WTC11 (cell line): ENCODE data around the gene CENPS. TPM values are rescaled to one million over a fixed set of nuclear protein-coding genes. Genes with fewer than 3 reads are reported as not detected.

ENCODE experiments used
- ATAC-seq: fragments of 200-7000 bp; cut with Tn5 transposase; 2 replicates; pipeline ENCODE4 v1.10.0; 2021; ENCODE audit warnings: mild to moderate bottlenecking, moderate library complexity
- CTCF ChIA-PET: fragments of 300-600 bp; sonication (Branson Sonifier 250); formaldehyde crosslinking; loops from one replicate; lab custom pipeline; 2021; ENCODE audit warnings: antibody characterized with exemption; lab: Charles Lee
- POLR2A ChIA-PET: fragments of 350-600 bp; sonication (Branson Sonifier 250); formaldehyde crosslinking; loops from one replicate; lab custom pipeline; 2021; ENCODE audit warnings: antibody characterized with exemption; lab: Charles Lee
- DNase-seq: peaks from one replicate; pipeline ENCODE4 v3.0.0; 2021; ENCODE audit warnings: low spot score
- H3K27ac Mint-ChIP-seq: 2 replicates; pipeline ENCODE4 v1.8.0; 2021; ENCODE audit warnings: mixed read lengths
- H3K27me3 Mint-ChIP-seq: 2 replicates; pipeline ENCODE4 v1.8.0; 2021; ENCODE audit warnings: low read depth, mild to moderate bottlenecking, moderate library complexity, mixed read lengths
- H3K36me3 Mint-ChIP-seq: 2 replicates; pipeline ENCODE4 v1.8.0; 2021; ENCODE audit warnings: mixed read lengths
- H3K4me1 Mint-ChIP-seq: 2 replicates; pipeline ENCODE4 v1.8.0; 2022; ENCODE audit warnings: mixed read lengths
- H3K4me3 Mint-ChIP-seq: 2 replicates; pipeline ENCODE4 v1.8.0; 2021; ENCODE audit warnings: mild to moderate bottlenecking, moderate library complexity, mixed read lengths
- H3K9me3 Mint-ChIP-seq: 2 replicates; pipeline ENCODE4 v1.8.0; 2021; ENCODE audit warnings: mixed read lengths
- AFF4 ChIP-seq: sonication (generic); formaldehyde crosslinking; IDR thresholded peaks from 2 replicates; pipeline ENCODE4 v1.8.1; 2023; ENCODE audit warnings: mild to moderate bottlenecking, missing genetic modification reagents, borderline replicate concordance
- ELF4 ChIP-seq: sonication (generic); formaldehyde crosslinking; IDR thresholded peaks from 2 replicates; pipeline ENCODE4 v1.8.1; 2022; ENCODE audit warnings: low read depth, mild to moderate bottlenecking, moderate library complexity, missing genetic modification reagents
- EMX1 ChIP-seq: fragments of 250-450 bp; sonication (Bioruptor Pico); IDR thresholded peaks from 2 replicates; pipeline ENCODE4 v1.8.0; 2021; ENCODE audit warnings: mild to moderate bottlenecking
- JAZF1 ChIP-seq: fragments of 250-450 bp; sonication (Bioruptor Pico); IDR thresholded peaks from 2 replicates; pipeline ENCODE4 v1.9.0; 2021; ENCODE audit warnings: moderate library complexity, mild to moderate bottlenecking, inconsistent platforms
- JUN ChIP-seq: sonication (generic); formaldehyde crosslinking; IDR thresholded peaks from 2 replicates; pipeline ENCODE4 v1.8.0; 2023; ENCODE audit warnings: mild to moderate bottlenecking, missing genetic modification reagents
- NR1H2 ChIP-seq: sonication (generic); formaldehyde crosslinking; IDR thresholded peaks from 2 replicates; pipeline ENCODE4 v1.9.0; 2021; ENCODE audit warnings: mild to moderate bottlenecking, moderate library complexity, missing genetic modification reagents
- OVOL2 ChIP-seq: fragments of 250-450 bp; sonication (Bioruptor Pico); IDR thresholded peaks from 2 replicates; pipeline ENCODE4 v1.9.0; 2021; ENCODE audit warnings: mild to moderate bottlenecking, borderline replicate concordance
- PRRX2 ChIP-seq: fragments of 250-450 bp; sonication (Bioruptor Pico); IDR thresholded peaks from 2 replicates; pipeline ENCODE4 v1.8.0; 2021; ENCODE audit warnings: mild to moderate bottlenecking
- ZNF416 ChIP-seq: fragments of 250-450 bp; sonication (Bioruptor Pico); IDR thresholded peaks from 2 replicates; pipeline ENCODE4 v1.9.0; 2021; ENCODE audit warnings: mild to moderate bottlenecking, inconsistent platforms
- ZNF425 ChIP-seq: fragments of 250-450 bp; sonication (Bioruptor Pico); conservative IDR thresholded peaks from 2 replicates; pipeline ENCODE4 v1.9.0; 2021; ENCODE audit warnings: mild to moderate bottlenecking
- ZNF671 ChIP-seq: fragments of 250-450 bp; sonication (Bioruptor Pico); IDR thresholded peaks from 2 replicates; pipeline ENCODE4 v1.8.0; 2021; ENCODE audit warnings: mild to moderate bottlenecking
- total RNA-seq: library from RNA; stranded (reverse); gene quantifications from 3 replicates; pipeline ENCODE4 v1.2.3, GENCODE V29; 2021
- TF ChIP-seq, protein P1 (sequence below): sonication (generic); formaldehyde crosslinking; IDR thresholded peaks from 2 replicates; pipeline ENCODE4 v1.8.1; 2022; ENCODE audit warnings: missing genetic modification reagents, borderline replicate concordance
- TF ChIP-seq, protein P2 (sequence below): fragments of 250-450 bp; sonication (Bioruptor Pico); IDR thresholded peaks from 2 replicates; pipeline ENCODE4 v1.9.0; 2021; ENCODE audit warnings: mild to moderate bottlenecking
- TF ChIP-seq, protein P3 (sequence below): sonication (generic); formaldehyde crosslinking; conservative IDR thresholded peaks from 2 replicates; pipeline ENCODE4 v1.8.1; 2023; ENCODE audit warnings: mild to moderate bottlenecking, low read depth, missing genetic modification reagents, moderate library complexity
- TF ChIP-seq, protein P4 (sequence below): sonication (generic); formaldehyde crosslinking; IDR thresholded peaks from 2 replicates; pipeline ENCODE4 v1.8.1; 2022; ENCODE audit warnings: low read depth, missing genetic modification reagents, borderline replicate concordance

CENPS gene
- total RNA-seq, 1 experiment from 2014 or later, result 13.8 TPM

DNA sequence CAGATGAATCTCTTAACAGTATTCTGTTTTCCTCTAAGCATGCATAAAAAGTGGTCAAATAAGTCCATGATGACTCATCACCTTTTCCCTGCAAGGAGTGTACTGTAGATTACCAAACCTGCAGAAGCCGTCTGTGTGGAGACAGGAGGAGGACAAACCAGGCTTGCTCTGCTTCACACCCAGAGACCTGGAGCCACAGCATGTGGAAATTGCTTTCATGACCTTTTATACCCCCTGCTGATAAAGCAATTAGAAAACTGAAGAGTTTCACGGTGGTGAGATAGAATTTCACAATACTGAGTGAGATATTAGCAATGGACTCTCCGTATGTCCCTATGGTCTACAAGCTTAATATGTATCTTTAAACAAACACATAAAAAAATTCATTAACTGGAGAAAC, 29.0 kb downstream of the CENPS start:
- Mint-ChIP-seq H3K9me3 (no peaks in the 10 kb centered on the region), H3K27me3 (no peaks in the 10 kb centered on the region), H3K4me1 (no peaks in the 10 kb centered on the region), H3K4me3 (no peak overlapping the region), H3K36me3 (peaks cover 44% of the 10 kb centered on the region), H3K27ac (peak overlapping the region; percentile 63; the same call in 1 of the 2 replicates)
- TF ChIP-seq, protein P1, sequence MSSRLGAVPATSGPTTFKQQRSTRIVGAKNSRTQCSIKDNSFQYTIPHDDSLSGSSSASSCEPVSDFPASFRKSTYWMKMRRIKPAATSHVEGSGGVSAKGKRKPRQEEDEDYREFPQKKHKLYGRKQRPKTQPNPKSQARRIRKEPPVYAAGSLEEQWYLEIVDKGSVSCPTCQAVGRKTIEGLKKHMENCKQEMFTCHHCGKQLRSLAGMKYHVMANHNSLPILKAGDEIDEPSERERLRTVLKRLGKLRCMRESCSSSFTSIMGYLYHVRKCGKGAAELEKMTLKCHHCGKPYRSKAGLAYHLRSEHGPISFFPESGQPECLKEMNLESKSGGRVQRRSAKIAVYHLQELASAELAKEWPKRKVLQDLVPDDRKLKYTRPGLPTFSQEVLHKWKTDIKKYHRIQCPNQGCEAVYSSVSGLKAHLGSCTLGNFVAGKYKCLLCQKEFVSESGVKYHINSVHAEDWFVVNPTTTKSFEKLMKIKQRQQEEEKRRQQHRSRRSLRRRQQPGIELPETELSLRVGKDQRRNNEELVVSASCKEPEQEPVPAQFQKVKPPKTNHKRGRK, result no peak
- TF ChIP-seq ELF4 (CRISPR knock-in tag) (no peak), ZNF425 (CRISPR knock-in tag) (no peak), NR1H2 (no peak), PRRX2 (CRISPR knock-in tag) (no peak), ZNF671 (CRISPR knock-in tag) (no peak), AFF4 (CRISPR knock-in tag) (no peak), ZNF416 (CRISPR knock-in tag) (no peak), OVOL2 (CRISPR knock-in tag) (no peak), EMX1 (CRISPR knock-in tag) (no peak), JAZF1 (no peak)
- TF ChIP-seq, protein P2, sequence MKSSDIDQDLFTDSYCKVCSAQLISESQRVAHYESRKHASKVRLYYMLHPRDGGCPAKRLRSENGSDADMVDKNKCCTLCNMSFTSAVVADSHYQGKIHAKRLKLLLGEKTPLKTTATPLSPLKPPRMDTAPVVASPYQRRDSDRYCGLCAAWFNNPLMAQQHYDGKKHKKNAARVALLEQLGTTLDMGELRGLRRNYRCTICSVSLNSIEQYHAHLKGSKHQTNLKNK, result no peak
- TF ChIP-seq, protein P3, sequence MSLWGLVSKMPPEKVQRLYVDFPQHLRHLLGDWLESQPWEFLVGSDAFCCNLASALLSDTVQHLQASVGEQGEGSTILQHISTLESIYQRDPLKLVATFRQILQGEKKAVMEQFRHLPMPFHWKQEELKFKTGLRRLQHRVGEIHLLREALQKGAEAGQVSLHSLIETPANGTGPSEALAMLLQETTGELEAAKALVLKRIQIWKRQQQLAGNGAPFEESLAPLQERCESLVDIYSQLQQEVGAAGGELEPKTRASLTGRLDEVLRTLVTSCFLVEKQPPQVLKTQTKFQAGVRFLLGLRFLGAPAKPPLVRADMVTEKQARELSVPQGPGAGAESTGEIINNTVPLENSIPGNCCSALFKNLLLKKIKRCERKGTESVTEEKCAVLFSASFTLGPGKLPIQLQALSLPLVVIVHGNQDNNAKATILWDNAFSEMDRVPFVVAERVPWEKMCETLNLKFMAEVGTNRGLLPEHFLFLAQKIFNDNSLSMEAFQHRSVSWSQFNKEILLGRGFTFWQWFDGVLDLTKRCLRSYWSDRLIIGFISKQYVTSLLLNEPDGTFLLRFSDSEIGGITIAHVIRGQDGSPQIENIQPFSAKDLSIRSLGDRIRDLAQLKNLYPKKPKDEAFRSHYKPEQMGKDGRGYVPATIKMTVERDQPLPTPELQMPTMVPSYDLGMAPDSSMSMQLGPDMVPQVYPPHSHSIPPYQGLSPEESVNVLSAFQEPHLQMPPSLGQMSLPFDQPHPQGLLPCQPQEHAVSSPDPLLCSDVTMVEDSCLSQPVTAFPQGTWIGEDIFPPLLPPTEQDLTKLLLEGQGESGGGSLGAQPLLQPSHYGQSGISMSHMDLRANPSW, result no peak
- no peak for ATAC-seq
- ChIA-PET POLR2A (no interaction called here), CTCF (interaction anchor here (0.7 to 1.3 kb wide), 2 partner anchors 29 to 485 kb away, joined by 4 to 5 read pairs; partner anchors contain the start of gene CENPS)
- DNase-seq, result no peak

DNA sequence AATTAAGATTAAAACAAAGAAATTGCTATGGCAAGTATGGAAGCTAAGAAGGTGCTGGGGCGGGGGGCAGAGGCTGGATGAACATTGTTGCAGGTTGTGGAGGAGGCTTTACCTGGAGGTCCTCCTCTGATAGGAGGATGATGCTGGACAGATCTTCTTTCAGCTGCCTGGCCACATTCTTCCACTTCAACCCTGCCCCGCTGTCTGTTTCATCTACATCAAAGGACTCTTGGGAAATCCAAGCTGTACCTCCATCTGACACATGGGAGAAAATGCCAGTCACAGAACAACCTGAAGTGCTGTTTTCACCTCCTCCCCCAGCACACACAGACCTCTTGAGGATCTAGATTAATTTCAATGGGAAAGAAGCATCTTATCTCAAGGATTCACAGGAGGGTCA, 36.8 kb downstream of the CENPS start:
- Mint-ChIP-seq H3K4me3 (no peak overlapping the region), H3K4me1 (peaks cover 6% of the 10 kb centered on the region), H3K9me3 (no peaks in the 10 kb centered on the region), H3K27me3 (no peaks in the 10 kb centered on the region), H3K27ac (no peak overlapping the region), H3K36me3 (peaks cover 68% of the 10 kb centered on the region)
- no peak for TF ChIP-seq JUN (CRISPR knock-in tag)
- TF ChIP-seq, protein P4, sequence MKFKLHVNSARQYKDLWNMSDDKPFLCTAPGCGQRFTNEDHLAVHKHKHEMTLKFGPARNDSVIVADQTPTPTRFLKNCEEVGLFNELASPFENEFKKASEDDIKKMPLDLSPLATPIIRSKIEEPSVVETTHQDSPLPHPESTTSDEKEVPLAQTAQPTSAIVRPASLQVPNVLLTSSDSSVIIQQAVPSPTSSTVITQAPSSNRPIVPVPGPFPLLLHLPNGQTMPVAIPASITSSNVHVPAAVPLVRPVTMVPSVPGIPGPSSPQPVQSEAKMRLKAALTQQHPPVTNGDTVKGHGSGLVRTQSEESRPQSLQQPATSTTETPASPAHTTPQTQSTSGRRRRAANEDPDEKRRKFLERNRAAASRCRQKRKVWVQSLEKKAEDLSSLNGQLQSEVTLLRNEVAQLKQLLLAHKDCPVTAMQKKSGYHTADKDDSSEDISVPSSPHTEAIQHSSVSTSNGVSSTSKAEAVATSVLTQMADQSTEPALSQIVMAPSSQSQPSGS (CRISPR knock-in tag), result no peak
- no peak for ATAC-seq
- no peak for DNase-seq
- ChIA-PET POLR2A (no interaction called here), CTCF (interaction anchor here (0.7 kb wide), 1 partner anchor 400 kb away, joined by 5 read pairs; no protein-coding TSS in a partner anchor)
